ENCODE results near the gene OLFML3.
"Not testable (repeated sequence)": the region's sequence is repeated elsewhere in the genome, so short reads cannot be mapped to it uniquely, and the experiment has no call there.

GRCh38 chr1:114006825-114007224 is 27.6 kb downstream of the OLFML3 start:
- TF ChIP-seq POLR2A, CTCF (IDR thresholded peaks at IDR 0.05): not testable (repeated sequence)

Data from right lobe of liver (tissue), 4 donors.